HS-5 (cell line): Measurements from ENCODE around the gene LETM1.

Experiments used
- DNase-seq: peaks from one replicate; pipeline ENCODE4 v3.0.0-alpha.2; 2012; ENCODE audit warnings: low read depth

The LETM1 gene

DNA sequence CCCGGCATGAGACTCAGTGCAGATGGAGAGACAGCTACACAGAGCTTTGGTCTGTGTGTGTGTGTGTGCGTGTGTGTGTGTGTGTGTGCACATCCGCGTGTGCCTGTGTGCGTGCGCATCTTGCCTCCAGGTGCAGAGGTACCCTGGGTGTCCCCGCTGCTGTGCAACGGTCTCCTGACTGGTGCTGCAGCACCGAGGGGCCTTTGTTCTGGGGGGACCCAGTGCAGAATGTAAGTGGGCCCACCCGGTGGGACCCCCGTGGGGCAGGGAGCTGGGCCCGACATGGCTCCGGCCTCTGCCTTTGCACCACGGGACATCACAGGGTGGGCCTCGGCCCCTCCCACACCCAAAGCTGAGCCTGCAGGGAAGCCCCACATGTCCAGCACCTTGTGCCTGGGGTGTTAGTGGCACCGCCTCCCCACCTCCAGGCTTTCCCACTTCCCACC, 48.6 kb downstream of the LETM1 start:
- DNase-seq: no peak

- DNase-seq: no peak
Measured at GRCh38 chr4:1806596-1807331, 49.2 kb downstream of the LETM1 start.

DNA sequence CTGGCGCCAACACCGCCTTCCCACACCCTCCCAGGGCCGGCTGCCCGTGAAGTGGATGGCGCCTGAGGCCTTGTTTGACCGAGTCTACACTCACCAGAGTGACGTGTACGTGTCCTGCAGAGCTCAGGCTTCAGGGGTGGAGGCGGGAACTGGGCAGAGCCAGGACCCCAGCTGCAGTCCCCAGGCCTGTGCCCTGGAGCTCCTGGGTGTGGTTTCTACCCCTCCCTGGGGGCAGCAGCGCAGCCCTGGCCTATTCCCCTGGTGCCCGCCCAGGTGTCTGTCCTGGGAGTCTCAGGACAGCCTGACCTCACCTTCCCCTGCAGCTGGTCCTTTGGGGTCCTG, 49.8 kb downstream of the LETM1 start:
- no peak for DNase-seq

DNA sequence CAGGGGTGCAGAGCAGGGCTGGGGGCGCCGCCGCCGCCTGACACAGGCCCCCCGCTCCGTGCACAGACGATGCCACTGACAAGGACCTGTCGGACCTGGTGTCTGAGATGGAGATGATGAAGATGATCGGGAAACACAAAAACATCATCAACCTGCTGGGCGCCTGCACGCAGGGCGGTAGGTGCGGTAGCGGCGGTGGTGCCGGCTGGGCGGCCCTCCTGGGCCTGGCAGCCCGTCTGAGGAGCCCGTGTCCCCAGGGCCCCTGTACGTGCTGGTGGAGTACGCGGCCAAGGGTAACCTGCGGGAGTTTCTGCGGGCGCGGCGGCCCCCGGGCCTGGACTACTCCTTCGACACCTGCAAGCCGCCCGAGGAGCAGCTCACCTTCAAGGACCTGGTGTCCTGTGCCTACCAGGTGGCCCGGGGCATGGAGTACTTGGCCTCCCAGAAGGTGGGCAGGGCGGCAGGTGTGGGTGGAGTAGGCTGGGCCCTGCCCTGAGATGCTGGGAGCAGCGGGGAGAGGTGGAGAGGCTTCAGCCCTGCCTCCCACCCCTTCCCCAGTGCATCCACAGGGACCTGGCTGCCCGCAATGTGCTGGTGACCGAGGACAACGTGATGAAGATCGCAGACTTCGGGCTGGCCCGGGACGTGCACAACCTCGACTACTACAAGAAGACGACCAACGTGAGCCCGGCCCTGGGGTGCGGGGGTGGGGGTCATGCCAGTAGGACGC, 50.3 kb downstream of the LETM1 start:
- DNase-seq: no peak

GRCh38 chr4:1804638-1805492, 51.1 kb downstream of the LETM1 start:
- no peak for DNase-seq

GRCh38 chr4:1803523-1804423, 52.2 kb downstream of the LETM1 start:
- DNase-seq: no peak

DNA sequence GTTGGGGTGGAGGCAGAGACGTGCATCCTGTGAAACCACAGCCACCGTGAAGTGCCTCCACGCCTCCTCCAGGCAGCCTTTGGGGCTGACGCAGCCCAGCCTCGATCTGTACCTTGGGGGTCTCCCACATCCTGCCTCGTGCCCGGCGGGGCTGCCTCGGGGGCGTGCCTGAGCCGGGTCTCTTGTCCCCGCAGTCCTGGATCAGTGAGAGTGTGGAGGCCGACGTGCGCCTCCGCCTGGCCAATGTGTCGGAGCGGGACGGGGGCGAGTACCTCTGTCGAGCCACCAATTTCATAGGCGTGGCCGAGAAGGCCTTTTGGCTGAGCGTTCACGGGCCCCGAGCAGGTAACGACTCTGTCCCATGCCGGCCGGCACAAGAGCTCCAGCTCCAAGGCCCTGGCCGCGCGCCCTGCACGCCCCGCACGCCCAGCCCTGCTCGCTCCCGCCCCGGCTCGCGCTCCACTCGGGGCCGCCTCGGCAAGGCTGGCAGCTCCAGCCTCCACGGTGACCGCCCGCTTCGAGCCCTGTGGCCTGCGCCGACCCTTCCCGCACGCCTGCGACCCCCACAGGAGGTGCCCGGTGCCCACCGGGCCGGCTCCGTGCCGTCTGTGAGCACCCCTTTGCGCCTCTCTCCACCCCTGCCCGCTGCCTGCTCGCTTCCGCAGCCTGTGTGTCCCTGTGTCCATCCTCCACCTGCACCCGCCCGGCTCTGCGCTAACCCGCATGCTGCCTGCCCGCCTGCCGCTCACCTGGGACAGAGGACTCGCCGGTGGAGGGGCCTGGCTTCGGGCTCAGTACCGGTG, 53.0 kb downstream of the LETM1 start:
- no peak for DNase-seq

DNA sequence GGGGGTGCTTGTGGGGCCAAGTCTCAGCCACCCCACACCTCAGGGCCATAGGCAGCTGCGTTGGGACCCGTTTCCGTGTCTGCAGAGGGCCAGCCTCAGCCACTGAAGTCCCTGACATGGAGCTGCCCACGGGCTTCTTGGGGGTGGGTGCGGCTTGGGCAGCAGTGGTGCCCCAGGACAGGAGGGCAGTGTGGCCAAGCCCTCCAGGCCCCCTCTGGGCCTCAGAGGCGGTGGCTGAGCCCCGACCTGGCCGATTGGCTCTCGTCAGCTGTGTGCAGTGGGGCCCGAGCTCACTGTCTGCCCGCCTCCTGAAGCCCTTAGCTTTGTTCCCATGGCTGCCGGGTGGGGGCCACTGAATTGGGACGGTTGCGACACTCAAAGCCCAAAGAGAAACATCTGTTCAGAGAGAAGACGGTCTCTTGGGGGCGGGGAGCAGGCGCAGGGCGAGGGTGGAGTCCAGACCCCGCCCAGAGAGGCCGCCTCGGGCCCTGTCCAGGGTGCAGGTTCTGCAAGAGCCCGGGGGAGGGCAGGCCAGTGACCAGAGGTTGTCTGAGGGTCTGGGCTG, 53.7 kb downstream of the LETM1 start:
- DNase-seq: no peak

GRCh38 chr4:1801286-1801958, 54.5 kb downstream of the LETM1 start:
- no peak for DNase-seq

GRCh38 chr4:1800805-1801204, 55.2 kb downstream of the LETM1 start:
- no peak for DNase-seq

- DNase-seq: no peak
Measured at GRCh38 chr4:1799387-1800375, 56.3 kb downstream of the LETM1 start.

DNA sequence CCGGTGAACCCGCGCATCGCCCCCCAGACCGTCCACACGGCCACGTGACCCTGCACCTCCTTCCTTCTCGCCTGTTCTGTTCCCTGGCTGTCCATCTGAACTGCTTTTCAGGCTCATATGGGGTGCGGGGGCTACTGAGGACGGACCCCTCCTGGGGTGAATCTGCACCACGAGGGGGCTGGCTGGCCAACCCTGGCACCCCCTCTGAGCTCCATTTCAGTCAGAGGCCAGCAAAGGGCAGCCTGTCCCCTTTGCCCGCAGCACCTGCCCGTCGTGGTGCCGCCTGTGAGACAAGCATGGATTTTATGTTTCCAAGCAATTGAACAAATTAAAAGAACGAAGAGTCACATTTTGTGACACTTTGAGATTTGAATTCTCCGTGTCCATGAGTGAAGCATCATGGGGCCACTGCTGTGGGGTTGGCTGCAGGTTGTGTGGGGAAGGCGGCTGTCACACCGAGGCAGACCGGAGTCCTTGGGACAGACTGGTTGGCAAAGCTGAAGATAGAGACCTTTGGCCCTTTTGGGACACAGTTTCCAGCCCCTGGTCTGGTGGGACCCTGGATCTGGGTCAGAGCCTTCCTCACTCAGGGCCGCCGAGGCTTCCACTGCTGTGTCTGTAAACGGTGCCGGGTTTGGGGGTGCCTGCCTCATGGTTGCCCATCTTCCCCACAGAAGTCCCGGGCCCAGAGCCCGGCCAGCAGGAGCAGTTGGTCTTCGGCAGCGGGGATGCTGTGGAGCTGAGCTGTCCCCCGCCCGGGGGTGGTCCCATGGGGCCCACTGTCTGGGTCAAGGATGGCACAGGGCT, 57.2 kb downstream of the LETM1 start:
- DNase-seq: no peak

GRCh38 chr4:1797861-1798579, 57.9 kb downstream of the LETM1 start:
- no peak for DNase-seq

DNA sequence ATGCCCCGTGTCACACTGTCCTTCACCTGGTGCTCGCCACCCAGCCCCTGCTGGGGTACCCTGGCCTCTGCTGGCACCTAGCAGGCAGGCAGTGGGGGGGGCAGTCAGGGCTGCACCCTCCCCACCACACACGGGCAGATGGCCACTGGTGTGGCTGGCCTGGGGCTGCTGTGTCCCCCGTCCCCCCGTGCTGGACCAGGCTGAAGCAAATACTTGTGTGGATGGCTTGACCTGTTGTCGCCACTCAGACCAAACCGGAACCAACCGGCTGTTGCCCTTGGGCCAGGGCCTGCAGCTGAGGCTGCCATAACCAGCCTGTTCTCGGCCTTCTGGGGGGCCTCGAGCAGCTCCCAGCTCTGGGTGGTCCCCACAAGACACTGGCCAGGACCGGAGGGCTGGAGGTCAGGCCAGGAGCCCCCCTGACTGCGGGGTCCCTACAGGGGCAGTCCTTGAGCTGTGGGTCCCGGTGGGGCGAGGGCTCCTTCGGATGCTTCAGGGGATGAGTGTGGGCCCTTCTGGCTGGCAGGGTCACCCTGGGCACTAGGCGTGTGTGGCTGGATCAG, 58.6 kb downstream of the LETM1 start:
- DNase-seq: no peak

GRCh38 chr4:1796486-1797204, 59.3 kb downstream of the LETM1 start:
- DNase-seq: no peak
